ENCODE results near the gene RARA. TPM values are rescaled to one million over a fixed set of nuclear protein-coding genes. Genes with fewer than 3 reads are reported as not detected.

The RARA gene
- total RNA-seq, 1 experiment from 2014 or later = 35.1 TPM

- intact Hi-C loops (cut with micrococcal nuclease) = loop anchor here (5.0 kb wide), 1 partner anchor 279 kb away; no protein-coding TSS in a partner anchor
- CTCF ChIA-PET = interaction anchor here (1.2 to 3.6 kb wide), 3 partner anchors 90 to 278 kb away, joined by 5 to 18 read pairs (median 16); no protein-coding TSS in a partner anchor
Measured at GRCh38 chr17:40291281-40291664, 17.7 kb upstream of the RARA start.

More at GRCh38 chr17:40291281-40291664, 17.7 kb upstream of the RARA start:
- ChIA-PET POLR2A (interaction anchor here (0.6 kb wide), 1 partner anchor 11 kb away, joined by 3 read pairs; no protein-coding TSS in a partner anchor), RAD21 (ENCODE audit: low non-redundant PET in 1 of 2, low total read pairs in 2 of 2, uncharacterized antibody in 2 of 2, unreplicated experiment in 2 of 2) (no interaction called here)
- Histone ChIP-seq H3K79me2 (ENCODE audit: insufficient read depth, low read length) (peaks cover 72% of the 10 kb centered on the region), H4K20me1 (ENCODE audit: insufficient read depth) (peaks cover 8% of the 10 kb centered on the region; the same call in 1 of the 2 replicates), H3K9me2 (ENCODE audit: insufficient read depth) (no peaks in the 10 kb centered on the region), H2AFZ (ENCODE audit: low read depth, low read length, poor library complexity, severe bottlenecking) (no peak overlapping the region), H3K4me1 (ENCODE audit: control insufficient read depth in 1 of 2, insufficient read depth in 2 of 2, low read length in 2 of 2) (peaks cover 14 to 19% of the 10 kb centered on the region in 2 experiments), H3K27me3 (ENCODE audit: insufficient read depth, low read length) (no peaks in the 10 kb centered on the region), H3K4me3 (replicated peaks in 1 of 2; ENCODE audit: low read depth in 1 of 2, low read length in 2 of 2) (no peak overlapping the region), H3K9ac (ENCODE audit: low read length) (no peak overlapping the region), H3K27ac (ENCODE audit: low read depth, low read length) (no peak overlapping the region), H3K36me3 (ENCODE audit: control insufficient read depth in 1 of 2, insufficient read depth in 2 of 2, low read length in 2 of 2) (peaks cover 37 to 59% of the 10 kb centered on the region in 2 experiments), H3K9me3 (ENCODE audit: control insufficient read depth in 1 of 2, insufficient read depth in 1 of 2, low read depth in 1 of 2, low read length in 2 of 2) (no peaks in the 10 kb centered on the region), H3K4me2 (ENCODE audit: low read length) (no peak overlapping the region)
- TF ChIP-seq MAX (IDR thresholded peaks at IDR 0.05) = no peak
- TF ChIP-seq CTCF (IDR thresholded peaks at IDR 0.05 in 2 of 3, conservative IDR thresholded peaks at IDR 0.05 in 1 of 3; ENCODE audit: borderline replicate concordance in 1 of 3, insufficient read depth in 1 of 3, low read depth in 2 of 3, low read length in 2 of 3) = no peak
- TF ChIP-seq JUND (IDR thresholded peaks at IDR 0.05) = no peak
- TF ChIP-seq FOSL1 (IDR thresholded peaks at IDR 0.05; ENCODE audit: low read depth) = no peak
- TF ChIP-seq TCF7L2 (IDR thresholded peaks at IDR 0.05; ENCODE audit: borderline replicate concordance, extremely low read depth, insufficient read depth, insufficient read length) = no peak
- no peak for TF ChIP-seq YY1 (IDR thresholded peaks at IDR 0.05; ENCODE audit: extremely low read depth, insufficient replicate concordance, low read depth, low read length)
- no peak for TF ChIP-seq ATF3 (IDR thresholded peaks at IDR 0.05)
- TF ChIP-seq CEBPB (IDR thresholded peaks at IDR 0.05; ENCODE audit: low read depth) = no peak
- no peak for TF ChIP-seq ZBTB33 (IDR thresholded peaks at IDR 0.05; ENCODE audit: extremely low read depth, insufficient replicate concordance, low read length)
- no peak for TF ChIP-seq ZNF274 (IDR thresholded peaks at IDR 0.05; ENCODE audit: low read depth, low read length)
- no peak for TF ChIP-seq CBX3 (IDR thresholded peaks at IDR 0.05; ENCODE audit: low read depth)
- no peak for TF ChIP-seq SIN3A (IDR thresholded peaks at IDR 0.05; ENCODE audit: low read depth)
- no peak for TF ChIP-seq POLR2AphosphoS5 (IDR thresholded peaks at IDR 0.05; ENCODE audit: low read depth, low read length)
- TF ChIP-seq ELF1 (IDR thresholded peaks at IDR 0.05; ENCODE audit: borderline replicate concordance, low read depth) = no peak
- ATAC-seq = no peak
- BruUV-seq (replicated peaks) = no TSS peak
- no peak for DNase-seq (ENCODE audit: low read depth, low spot score)

Data from HCT116 (cell line).